Cortex of kidney (tissue), 1 donor: ENCODE measurements around the gene ARHGAP26.

ENCODE experiments used
- DNase-seq: peaks from one replicate; lab custom pipeline; 2025; lab: John Stamatoyannopoulos, UW

ARHGAP26 gene

DNA sequence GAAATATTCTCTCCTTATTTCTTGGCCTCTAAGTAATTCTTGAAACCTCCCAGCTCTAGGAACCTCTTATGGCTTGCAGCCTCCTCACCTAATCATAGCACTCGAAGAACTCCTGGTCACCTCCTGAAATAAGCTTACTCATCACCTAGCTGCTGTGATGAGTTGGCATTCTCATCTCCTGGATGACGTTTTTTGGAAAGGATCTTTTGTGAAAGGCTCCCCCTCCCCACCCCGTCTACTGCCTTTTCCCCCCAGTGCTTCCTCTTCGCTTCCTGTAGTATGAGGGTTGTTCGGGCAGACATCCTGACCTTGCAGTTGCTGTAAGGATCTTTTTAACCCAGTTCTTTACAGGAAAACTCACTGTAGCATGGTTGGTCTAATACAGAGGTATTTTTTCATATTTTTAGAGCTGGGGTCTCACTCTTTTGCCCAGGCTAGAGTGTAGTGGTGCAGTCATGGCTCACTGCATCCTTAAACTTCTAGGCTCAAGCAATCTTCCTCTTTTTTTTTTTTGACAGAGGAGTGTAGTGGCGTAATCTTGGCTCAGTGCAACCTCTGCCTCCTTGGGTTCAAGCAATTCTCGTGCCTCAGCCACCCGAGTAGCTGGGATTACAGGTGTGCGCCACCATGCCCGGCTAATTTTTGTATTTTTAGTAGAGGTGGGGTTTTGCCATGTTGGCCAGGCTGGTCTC, 41.8 kb downstream of the ARHGAP26 start:
- DNase-seq: no peak

DNA sequence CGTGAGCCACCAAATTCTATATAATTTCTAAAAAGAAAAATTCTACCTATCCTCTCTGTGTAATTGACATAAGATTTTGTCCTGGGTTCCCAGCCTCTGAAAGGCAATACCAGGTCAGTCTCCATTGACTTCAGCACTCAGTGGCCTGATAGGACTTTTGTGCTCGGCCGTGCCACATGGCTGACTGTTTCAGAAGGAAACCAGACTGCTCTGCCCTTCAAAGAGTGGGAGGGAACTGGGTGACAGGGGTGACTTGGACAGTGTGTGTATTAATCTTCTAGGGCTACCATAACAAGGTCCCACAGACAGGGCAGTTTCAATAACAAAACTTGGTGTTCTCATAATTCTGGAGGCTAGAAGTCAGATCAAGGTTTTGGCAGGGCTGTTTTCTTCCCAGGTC, 43.0 kb downstream of the ARHGAP26 start:
- no peak for DNase-seq

DNA sequence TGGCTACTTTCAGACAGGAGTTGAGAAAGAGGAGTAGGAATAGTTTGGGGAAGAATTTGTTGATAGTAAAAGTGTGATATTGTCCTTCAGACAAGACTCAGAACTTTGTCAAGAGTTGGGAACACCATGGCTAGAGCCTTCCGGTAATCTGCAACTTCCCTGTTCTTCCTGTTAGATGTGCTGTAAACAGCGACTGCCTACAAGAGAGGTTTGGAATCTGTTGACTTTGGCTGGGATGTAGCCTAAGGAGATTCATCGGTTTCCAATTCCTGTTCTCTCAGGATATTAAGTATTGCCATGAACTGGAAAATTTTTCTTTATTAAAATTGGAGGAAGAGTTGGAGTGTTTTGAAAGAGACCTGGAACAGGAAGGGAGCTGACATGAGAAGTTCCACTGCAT, 43.9 kb downstream of the ARHGAP26 start:
- no peak for DNase-seq

DNA sequence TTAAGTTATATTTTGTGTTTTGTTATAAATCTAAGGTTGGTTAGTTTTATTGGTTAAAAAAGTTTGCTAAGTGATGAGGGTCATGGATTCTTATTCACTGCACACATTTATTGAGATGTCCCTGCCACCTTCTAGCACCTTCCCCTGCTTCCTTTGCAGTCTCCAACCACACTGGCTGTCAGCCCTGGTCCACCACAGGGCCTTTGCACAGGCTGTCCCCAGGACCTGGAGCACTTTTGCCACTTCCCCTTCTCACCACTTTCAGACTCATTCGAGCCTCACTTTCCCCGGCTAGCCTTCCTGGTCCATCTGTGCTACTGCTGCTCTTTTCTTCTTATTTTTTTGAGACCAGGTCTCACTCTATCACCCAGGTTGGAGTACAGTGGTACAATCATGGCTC, 45.3 kb downstream of the ARHGAP26 start:
- no peak for DNase-seq

DNA sequence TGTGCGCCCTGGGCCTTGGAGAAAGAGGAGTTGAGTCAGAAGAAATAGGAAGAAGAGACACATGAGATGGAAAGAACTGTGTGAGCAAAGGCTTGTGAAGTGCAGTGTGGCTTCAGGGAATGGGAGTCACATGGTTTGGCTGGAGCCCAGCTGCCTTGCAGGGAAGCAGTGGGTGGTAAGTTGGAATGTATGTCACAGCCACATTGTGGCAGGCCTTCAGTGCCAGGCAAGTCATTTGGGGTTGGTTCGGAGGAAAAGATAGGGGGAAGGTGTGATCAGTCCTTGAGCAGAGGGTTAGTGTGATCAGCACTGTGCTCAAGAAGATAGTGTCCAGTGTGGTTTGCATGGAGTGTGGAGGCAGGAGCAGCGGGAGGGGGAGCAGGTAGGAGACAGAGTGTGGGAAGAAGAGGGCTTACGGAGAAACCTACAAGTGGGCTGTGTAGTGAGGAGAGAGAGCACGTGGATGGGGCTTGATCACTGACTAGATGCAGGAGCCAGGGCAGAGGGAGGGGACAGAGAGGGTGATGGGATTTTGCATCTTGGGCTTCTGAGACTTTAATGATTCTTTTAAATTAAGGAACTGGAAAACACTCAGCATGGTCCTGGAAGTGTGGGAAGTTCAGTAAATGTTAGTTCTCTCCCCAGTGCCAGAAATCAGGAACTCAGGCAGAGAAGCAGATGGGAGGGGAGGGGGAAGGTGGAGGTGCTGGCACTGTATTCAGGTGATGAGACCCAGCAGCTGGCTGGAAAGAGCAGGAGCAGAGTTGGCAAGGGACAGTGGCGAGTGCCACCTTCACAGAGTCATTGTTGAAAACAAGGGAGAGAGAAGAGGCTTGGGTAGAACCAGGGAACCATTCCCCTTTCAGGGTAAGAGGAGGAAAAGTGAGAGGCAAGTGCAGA, 46.6 kb downstream of the ARHGAP26 start:
- no peak for DNase-seq

DNA sequence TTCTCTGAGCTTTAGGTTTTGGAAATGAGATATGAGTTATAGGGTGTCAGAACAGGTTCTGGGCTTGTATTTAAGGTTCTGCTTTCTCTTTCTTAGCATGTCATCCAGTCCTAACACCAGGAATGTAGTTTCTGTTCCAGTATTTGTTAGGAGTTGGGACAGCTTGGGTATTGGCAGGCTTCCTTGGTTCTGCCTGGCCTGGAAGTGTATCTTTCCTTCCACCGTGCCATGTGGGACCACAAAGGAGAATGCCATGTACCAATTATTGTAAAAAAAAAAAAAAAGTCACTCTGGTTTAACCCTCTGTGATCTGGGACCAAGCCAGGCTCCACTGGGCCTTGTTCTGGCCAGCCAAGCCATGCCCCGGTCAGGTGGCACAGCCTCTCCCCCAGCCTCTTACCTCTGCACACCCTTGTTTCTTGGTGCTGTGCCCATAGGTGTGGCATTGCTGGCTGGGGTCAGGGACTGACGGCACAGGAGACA, 47.8 kb downstream of the ARHGAP26 start:
- no peak for DNase-seq

DNA sequence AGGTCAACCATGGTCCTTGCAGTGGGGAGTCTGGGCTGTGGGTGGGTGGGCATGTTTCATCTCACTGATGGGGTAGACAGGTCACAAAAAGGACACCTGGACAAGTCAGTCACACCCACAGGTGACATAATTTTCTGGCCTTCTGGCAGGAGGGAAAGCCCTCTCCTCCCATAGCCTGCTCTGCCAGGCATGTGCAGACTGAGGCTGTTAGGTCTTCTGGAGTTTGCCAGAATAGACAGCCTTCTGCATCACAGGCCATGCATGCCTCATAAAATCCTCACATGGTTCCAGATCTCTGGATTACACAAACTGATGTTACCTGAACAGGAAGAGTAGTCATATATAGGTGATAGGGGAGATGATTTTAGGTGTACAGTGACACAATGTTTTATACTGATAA, 49.1 kb downstream of the ARHGAP26 start:
- DNase-seq: no peak

DNA sequence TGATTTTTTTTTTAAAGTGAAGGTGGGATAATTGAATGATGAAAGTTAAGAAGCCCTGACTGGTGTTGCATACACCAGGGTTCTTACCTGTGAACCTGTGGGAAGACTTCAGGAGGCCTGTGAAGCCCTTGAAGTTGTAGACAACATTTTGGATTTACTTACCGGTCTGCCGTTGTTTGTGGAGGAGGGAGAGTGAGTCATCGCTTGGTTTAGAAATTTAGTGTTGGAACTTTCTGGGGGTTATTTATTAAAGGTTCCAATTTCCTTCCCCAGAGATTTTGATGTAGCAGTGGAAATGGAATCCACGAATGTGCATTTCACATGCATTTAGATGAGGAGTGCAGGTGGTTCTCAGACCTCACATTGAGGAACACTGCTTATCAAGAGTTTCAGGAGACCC, 49.6 kb downstream of the ARHGAP26 start:
- DNase-seq: no peak

DNA sequence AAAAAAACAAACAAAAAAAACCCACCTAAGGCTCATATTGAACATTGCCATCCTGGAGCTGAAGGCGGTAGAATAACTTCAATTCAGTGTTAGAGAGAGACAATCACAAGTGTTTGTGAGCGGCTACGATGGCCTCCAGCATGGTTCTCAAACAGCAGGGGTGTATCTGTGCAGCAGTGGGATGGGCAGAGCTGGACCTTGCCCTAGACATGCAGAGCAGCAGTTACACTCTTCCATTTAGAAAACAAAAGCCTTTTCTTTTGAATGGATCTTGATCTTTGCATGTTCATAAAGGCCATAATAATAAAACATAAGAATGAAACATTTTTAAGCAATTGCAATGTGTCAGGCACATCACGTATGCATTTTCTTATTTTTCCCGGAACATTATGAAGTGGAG, 50.3 kb downstream of the ARHGAP26 start:
- no peak for DNase-seq

DNA sequence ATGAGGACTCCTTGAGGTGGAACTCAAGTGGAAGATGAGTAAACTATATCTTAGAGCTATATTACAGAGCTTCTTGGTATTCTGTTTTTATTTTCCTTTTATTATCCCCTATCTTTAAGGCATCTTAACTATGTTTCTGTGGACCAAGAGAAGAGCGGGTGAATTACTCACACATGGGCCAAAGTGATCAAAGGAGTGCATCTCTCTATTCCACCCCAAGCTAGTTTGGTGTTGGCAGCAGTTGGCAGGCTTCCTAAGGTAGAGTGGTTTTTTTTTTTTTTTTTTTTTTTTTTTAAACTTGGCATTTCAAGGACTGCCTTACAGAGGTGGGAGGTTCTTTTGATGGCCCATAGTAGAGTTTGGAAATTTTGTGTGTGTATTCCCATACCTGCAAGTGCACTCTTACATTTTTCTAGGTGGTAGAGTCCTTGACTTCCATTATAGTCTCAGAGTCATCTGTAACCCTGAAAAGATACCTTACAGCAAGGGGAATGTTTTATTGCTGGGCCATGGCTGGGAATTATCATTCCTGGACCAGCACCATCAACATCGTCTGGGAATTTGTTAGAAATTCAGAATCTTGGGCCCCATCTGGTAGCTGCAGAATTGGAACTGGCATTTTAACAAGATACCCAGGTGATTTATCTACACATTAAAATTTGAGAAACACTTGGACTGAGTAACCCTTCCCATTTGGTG, 51.0 kb downstream of the ARHGAP26 start:
- no peak for DNase-seq

DNA sequence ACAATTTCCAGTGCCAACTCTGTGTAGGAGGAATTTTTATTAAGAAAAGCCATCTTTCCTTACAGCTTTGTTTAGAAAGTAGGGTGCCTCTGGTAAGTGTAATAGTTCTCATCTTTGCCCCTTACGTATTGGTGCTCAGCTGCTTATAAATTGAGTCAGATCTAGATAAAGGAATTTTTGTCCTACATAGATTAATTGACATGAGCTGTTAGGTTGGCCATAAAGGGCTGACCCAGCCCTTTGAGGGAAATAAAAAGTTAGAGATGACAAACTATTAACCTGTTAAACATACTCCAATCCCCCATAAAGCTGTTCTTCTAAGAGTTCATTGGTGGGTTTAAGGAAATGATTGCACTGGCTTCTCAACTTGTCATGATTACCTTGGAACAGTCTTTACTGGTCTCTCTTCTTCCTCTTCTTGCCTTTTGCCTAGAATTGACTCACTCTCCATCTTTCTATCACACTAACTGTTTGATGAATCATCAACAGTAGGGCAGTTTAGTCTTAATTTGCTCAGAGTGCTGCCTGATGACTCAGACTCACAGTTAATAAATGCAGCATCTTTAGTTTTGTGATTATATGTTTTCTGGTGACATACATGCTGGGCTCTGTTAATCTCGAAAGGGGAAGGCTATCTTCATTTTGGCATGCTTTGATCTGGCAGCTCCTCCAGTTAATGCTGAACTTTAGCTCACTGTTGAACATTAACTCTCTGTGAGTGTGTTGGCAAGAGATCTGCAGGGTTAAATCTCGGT, 51.7 kb downstream of the ARHGAP26 start:
- no peak for DNase-seq

DNA sequence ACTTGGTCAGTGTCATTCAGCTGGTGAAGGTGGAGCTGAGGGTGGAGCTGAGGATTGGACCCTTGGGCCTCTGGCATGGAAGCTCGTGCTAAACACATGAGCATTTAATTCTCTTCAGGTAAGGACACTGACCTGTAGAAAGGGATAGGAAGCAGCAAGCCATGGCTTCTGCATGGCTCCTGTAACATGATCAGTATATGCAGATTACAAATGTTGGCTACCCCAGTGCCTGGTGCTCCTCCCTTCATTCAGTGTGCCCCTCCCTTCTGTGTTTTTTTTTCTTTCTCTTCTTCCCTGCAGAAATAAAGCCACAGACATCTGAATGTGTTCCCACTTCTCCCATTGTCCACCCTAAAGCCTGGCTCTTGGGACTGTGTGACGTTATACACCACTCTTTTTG, 52.9 kb downstream of the ARHGAP26 start:
- DNase-seq: no peak

DNA sequence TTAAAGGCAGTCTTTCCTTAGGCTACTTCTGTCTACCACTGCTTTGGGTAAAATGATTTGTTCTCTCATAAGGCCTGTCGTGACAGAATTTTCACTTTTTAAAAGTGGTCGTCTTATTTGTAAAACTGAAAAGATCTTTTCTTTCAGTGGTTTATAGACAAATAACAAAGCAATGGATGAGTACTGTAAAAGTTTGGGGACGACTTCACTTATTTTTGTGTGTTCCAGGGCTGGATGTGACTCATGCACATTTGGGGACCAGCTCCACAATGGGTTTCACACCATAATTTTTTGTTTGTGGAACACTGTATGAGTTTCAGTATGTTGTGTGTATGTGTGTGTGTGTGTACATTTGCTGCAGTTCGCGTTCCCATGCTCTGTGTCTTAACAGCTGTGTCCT, 53.6 kb downstream of the ARHGAP26 start:
- no peak for DNase-seq

DNA sequence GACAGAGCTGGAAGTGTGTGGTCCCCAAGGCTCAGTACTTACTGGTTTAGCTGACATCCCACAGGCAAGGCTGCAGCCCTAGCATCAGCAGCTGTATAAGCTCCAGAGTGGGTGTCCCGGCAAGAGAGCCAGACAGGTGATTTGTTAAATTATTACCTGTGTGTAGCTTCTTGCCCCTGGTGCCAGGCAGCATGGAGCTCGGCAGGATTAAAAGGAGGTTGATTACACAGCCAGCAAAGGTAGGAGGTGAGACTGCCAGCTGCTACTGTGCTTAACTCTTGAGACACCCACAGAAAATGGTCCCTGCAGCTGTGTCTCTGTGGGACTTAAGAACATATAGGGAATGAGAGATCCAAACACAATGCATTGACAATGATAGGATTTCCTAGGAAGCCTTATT, 54.2 kb downstream of the ARHGAP26 start:
- no peak for DNase-seq

DNA sequence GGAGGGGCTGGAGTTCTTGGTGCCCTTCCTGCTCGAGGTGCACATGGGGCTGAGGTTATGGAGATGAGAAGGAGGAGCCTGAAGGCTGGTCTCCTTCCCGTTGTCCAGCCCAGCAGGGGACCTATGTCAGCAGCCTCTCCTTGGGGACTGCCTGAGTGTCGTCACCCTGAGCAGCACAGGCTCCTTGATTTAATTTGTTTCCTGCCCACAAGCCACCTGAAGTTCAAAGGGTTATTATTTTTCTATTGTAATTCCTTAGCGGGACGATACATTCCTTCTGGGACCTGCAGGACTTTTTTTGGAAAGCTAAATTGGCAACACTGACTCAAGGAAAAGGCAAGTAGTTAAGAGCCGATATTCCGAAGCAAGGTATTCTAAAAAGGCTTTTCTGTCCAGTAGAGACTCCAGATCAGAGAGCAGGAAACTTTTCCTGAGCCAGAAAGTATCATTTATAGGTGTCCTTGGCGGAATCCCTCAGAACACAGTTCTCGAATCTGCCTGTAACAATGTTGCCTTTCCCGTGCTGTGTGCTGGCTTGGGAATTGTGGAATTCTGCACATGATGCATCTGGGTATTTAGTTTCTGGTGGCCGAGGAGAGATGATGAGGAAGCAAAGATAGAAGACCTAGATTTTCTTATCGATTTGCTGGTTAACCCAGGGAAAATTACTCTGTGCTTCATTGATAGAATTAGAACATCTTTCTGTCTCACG, 55.4 kb downstream of the ARHGAP26 start:
- no peak for DNase-seq

DNA sequence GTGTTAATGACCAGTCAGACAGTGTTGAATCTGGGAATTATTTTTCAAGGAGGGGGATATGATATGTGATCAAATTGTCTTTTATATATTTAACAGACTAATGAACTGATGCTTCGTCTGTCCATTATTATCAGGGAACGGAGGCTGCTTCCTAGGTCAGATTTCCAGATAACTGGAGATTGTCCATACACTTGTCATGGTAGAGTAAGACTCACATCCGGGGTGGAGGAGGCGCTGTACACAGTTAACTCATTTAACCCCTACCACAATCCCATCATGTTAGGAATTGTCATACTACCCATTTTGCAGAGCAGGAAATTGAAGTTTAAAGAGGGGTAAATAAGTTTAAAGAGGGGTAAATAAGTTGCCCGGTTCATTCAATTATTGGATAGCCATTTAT, 55.9 kb downstream of the ARHGAP26 start:
- DNase-seq: no peak

DNA sequence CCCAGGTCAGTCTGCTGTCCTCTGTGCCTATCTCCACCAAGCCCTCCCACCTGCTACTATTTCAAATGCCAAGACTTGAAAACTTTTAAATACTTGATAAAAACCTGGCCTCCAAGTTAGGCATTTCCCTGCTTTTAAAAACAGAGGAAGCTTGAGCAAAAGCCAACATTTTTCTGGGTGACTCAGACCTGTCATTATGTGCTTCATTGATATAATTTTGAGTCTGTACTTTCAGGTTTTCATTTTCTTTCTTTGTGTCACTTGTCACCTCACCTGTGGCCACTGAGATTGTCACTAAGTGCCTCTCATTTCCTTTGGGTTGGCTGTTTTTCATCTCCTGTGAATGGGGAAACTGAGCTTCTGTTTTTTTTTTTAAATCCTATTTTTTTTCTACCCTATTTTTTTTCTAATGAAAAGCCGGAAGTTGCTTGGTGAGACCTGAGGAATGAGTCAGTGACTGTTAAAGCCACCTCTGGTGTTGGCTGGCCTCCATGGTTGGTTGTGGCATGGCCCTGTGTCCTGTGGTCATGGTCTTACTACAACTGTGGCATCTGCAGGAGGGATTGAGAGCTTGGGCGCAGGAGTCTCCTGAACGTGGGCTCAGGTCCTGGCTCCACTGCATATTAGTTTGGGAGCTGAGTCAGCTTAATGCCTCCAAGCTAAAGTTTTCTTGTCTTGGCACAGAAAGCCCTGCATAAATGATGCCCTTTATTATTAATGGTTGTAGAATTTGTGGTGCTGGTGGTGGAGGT, 56.7 kb downstream of the ARHGAP26 start:
- DNase-seq: no peak

DNA sequence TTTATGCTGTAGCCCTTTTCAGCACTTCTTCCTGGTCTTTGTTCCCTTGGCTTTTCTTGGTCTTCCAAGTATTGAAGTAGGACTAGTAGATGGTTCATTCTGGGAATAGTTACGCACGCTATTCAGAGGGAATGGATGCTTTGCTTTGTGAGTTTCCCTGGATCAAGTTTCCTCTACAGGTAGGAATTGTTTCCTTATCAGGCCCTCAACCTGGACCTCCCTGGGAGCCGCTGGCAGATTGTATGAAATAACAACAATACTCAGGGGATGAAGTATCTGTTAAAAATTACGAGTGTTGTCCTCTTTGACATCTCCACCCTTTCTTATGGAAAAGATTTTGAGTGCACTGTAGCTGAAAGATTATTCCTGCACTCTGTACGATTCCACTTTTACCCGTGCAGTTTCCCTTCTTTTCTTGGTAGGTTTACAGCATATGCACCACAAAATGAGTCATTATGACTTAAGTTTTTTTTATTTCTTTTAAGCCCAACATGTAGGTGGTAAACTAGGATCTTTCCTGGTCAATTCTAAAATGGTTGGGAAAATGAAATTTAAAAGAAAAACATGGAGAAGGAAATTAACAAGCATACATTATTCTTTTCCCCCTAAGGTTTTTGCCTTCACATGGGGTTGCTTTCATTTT, 57.9 kb downstream of the ARHGAP26 start:
- no peak for DNase-seq

DNA sequence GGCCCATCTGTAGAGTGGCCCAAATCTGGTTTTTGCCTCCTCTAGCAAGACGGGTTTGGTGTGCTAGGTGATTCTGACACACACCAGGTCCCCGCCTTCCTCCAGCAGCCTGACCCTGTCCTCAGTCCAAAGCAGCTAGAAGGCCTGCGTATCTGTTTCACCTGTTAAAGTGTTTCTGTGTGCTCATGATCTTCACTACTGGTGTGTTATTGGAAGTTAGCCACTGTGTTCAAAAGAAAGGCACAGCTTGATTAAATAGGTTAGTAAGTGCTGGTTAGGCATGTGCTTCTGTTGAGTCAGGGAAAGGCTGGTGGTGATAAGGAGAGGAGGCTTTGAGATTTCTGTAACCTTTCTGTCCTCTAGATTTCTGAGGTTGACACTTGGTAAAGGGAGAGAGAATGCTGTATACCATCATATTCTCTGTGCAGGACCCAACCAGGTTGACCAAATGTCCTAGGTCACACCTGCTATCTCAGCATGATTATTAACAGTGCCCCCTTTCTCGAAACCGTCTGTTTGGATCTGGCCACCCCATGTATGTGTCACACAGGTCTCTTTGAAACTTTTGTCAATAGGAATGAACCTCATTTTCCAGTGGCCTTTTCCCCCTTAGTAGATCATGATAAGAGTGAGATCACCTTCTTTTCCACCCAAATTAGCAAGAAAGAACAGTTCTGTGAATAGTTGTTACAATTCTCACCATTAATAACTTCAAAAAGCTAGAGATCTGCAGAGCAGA, 58.8 kb downstream of the ARHGAP26 start:
- no peak for DNase-seq
